ENCODE measurements around the gene BRME1. TPM values are rescaled to one million over a fixed set of nuclear protein-coding genes. Genes with fewer than 3 reads are reported as not detected.

The BRME1 gene
- total and polyA plus RNA-seq, 2 experiments from 2014 or later: 4.0 to 8.2 TPM

- H3K9me3 ChIP-seq (ENCODE audit: low read depth): no peaks in the 10 kb centered on the region
- H3K27ac ChIP-seq: no peak overlapping the region
- H3K27me3 ChIP-seq: no peaks in the 10 kb centered on the region
- peak; percentile 36 to 86 for DNase-seq (ENCODE audit: low read depth in 1 of 2, low spot score in 1 of 2)
- TF ChIP-seq CTCF (IDR thresholded peaks at IDR 0.05; ENCODE audit: low read depth, low read length): no peak
- no peak overlapping the region for H3K4me3 ChIP-seq
- peaks cover 3% of the 10 kb centered on the region for H3K36me3 ChIP-seq
- H3K4me1 ChIP-seq (ENCODE audit: low read depth): peaks cover 23% of the 10 kb centered on the region
These were observed 66.6 kb downstream of the BRME1 start for GRCh38 chr19:13839130-13839937.

GRCh38 chr19:13838435-13839129 is 67.3 kb downstream of the BRME1 start:
- DNase-seq (ENCODE audit: low read depth in 1 of 2, low spot score in 1 of 2): no peak
- H3K36me3 ChIP-seq: peaks cover 3% of the 10 kb centered on the region
- H3K4me1 ChIP-seq (ENCODE audit: low read depth): peaks cover 15% of the 10 kb centered on the region
- no peak overlapping the region for H3K27ac ChIP-seq
- H3K9me3 ChIP-seq (ENCODE audit: low read depth): no peaks in the 10 kb centered on the region
- H3K4me3 ChIP-seq: no peak overlapping the region
- no peak for TF ChIP-seq CTCF (IDR thresholded peaks at IDR 0.05; ENCODE audit: low read depth, low read length)
- no peaks in the 10 kb centered on the region for H3K27me3 ChIP-seq

- H3K9me3 ChIP-seq (ENCODE audit: low read depth): no peaks in the 10 kb centered on the region
- no peak for DNase-seq (ENCODE audit: low read depth in 1 of 2, low spot score in 1 of 2)
- no peak for TF ChIP-seq CTCF (IDR thresholded peaks at IDR 0.05; ENCODE audit: low read depth, low read length)
- H3K4me1 ChIP-seq (ENCODE audit: low read depth): no peaks in the 10 kb centered on the region
- H3K4me3 ChIP-seq: no peak overlapping the region
- no peaks in the 10 kb centered on the region for H3K27me3 ChIP-seq
- peaks cover 3% of the 10 kb centered on the region for H3K36me3 ChIP-seq
- H3K27ac ChIP-seq: no peak overlapping the region
These were observed 69.9 kb downstream of the BRME1 start for GRCh38 chr19:13835791-13836723.

- Histone ChIP-seq H3K27me3 (no peaks in the 10 kb centered on the region), H3K36me3 (peaks cover 3% of the 10 kb centered on the region), H3K9me3 (ENCODE audit: low read depth) (no peaks in the 10 kb centered on the region), H3K4me3 (no peak overlapping the region), H3K27ac (no peak overlapping the region), H3K4me1 (ENCODE audit: low read depth) (no peaks in the 10 kb centered on the region)
- DNase-seq (ENCODE audit: low read depth in 1 of 2, low spot score in 1 of 2): peak in 1 of 2 donors; percentile 47
- no peak for TF ChIP-seq CTCF (IDR thresholded peaks at IDR 0.05; ENCODE audit: low read depth, low read length)
These were observed 71.5 kb downstream of the BRME1 start for GRCh38 chr19:13834244-13835069.

All from cardiac muscle cell (in vitro differentiated cells and primary cell).